ENCODE results near the gene CCNI2.
"Not testable (repeated sequence)": the region's sequence is repeated elsewhere in the genome, so short reads cannot be mapped to it uniquely, and the experiment has no call there.

CCNI2 gene

GRCh38 chr5:132785365-132785764, 38.1 kb downstream of the CCNI2 start:
- DNase-seq: no peak

GRCh38 chr5:132785864-132786263, 38.6 kb downstream of the CCNI2 start:
- DNase-seq: no peak

- no peak for DNase-seq
Measured at GRCh38 chr5:132787076-132787475, 39.9 kb downstream of the CCNI2 start.

GRCh38 chr5:132788508-132788907, 41.3 kb downstream of the CCNI2 start:
- no peak for DNase-seq

- DNase-seq: no peak
Measured at GRCh38 chr5:132788990-132789886, 42.0 kb downstream of the CCNI2 start.

GRCh38 chr5:132790201-132790865, 43.1 kb downstream of the CCNI2 start:
- DNase-seq: no peak

GRCh38 chr5:132791026-132791425, 43.8 kb downstream of the CCNI2 start:
- DNase-seq: no peak

- DNase-seq: no peak
Measured at GRCh38 chr5:132797651-132798050, 50.4 kb downstream of the CCNI2 start.

GRCh38 chr5:132799392-132799791, 52.2 kb downstream of the CCNI2 start:
- no peak for DNase-seq

GRCh38 chr5:132800545-132800944, 53.3 kb downstream of the CCNI2 start:
- no peak for DNase-seq

- DNase-seq: no peak
Measured at GRCh38 chr5:132802044-132802684, 54.9 kb downstream of the CCNI2 start.

GRCh38 chr5:132802685-132803066, 55.5 kb downstream of the CCNI2 start:
- DNase-seq: not testable (repeated sequence)
